Calu3 (cell line): Measurements from ENCODE around the gene COL13A1. TPM values are rescaled to one million over a fixed set of nuclear protein-coding genes. Genes with fewer than 3 reads are reported as not detected.

ENCODE experiments used
- BruUV-seq: library from RNA; stranded (reverse); fragments of 400-500 nt; replicated peaks from 2 replicates; lab custom pipeline; 2021; lab: Mats Ljungman, UMichigan
- CTCF ChIA-PET: fragments of 300-600 bp; sonication (Branson Sonifier 250); formaldehyde crosslinking; loops from one replicate; lab custom pipeline; 2022; ENCODE audit warnings: antibody characterized with exemption; lab: Charles Lee
- DNase-seq: peaks from one replicate; pipeline ENCODE4 v3.0.0; 2022
- H3K27ac Mint-ChIP-seq: one replicate; pipeline ENCODE4 v1.8.0; 2022; ENCODE audit warnings: mixed read lengths; ENCODE audit not compliant: unreplicated experiment
- H3K27me3 Mint-ChIP-seq: one replicate; pipeline ENCODE4 v1.8.0; 2022; ENCODE audit warnings: mixed read lengths; ENCODE audit not compliant: unreplicated experiment
- H3K36me3 Mint-ChIP-seq: one replicate; pipeline ENCODE4 v1.8.0; 2022; ENCODE audit warnings: mild to moderate bottlenecking, moderate library complexity, mixed read lengths; ENCODE audit not compliant: insufficient read depth, unreplicated experiment
- H3K4me1 Mint-ChIP-seq: one replicate; pipeline ENCODE4 v1.8.0; 2022; ENCODE audit warnings: mild to moderate bottlenecking, low read depth, mixed read lengths; ENCODE audit not compliant: unreplicated experiment
- H3K4me3 Mint-ChIP-seq: one replicate; pipeline ENCODE4 v1.8.0; 2022; ENCODE audit warnings: mild to moderate bottlenecking, low read depth, moderate library complexity, mixed read lengths; ENCODE audit not compliant: unreplicated experiment
- H3K9me3 Mint-ChIP-seq: one replicate; pipeline ENCODE4 v1.8.0; 2022; ENCODE audit warnings: low read depth, mixed read lengths; ENCODE audit not compliant: unreplicated experiment
- intact Hi-C: fragments of 100-400 bp; cut with micrococcal nuclease; formaldehyde crosslinking; loops from one replicate; pipeline ENCODE4 v1.10.0; 2022; ENCODE audit not compliant: unreplicated experiment
- total RNA-seq: library from RNA; stranded (reverse); gene quantifications from 2 replicates; pipeline ENCODE4 v1.2.3, GENCODE V29; 2022
- TF ChIP-seq, protein P1 (sequence below): fragments of 200-600 bp; IDR thresholded peaks from one replicate; pipeline ENCODE4 v1.8.0; 2022; ENCODE audit warnings: antibody characterized with exemption; ENCODE audit not compliant: unreplicated experiment

The COL13A1 gene
- total RNA-seq, 1 experiment from 2014 or later, result 0.24 TPM

DNA sequence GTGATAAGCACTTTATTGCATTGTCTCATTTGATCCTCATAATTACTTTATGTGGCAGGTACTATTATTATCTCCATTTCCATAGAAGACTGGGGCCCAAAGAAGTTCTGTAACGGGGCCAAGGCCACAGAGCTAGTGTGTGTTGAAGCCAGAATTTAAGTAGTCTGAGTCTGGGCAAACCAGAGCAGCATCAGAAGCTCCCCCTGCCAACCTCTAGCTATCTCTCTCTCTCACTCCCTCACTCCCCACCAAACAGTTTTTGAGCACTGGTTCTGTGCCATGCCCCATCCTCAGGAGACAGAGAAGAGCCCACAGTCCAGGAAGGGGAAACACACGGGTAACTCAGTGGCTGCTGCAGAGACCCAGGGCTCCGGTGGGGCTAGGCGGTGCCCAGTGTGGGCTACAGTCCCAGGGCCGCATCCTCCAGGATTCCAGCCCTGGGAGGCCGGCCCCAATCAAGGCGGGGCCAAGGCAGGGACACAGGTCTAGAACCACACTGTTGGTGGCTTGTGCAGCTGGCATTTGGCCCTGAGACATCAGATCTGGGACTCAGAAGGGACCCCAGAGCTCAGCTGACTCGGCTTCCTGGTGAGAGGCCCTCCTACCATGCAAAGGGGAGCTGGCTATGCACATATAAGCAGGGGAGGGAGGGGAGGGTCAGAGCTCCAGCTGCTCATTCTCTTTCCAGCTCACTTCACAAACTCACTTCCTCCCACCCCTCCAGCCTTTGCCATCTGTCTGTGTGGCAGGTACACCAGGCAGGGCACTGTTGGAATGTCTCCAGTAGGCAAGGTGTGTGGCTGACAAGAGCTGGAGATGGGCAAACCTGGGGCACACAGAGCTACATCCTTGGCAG is 34.4 kb downstream of the COL13A1 start:
- no peak for DNase-seq
- no peak overlapping the region for H3K4me3 Mint-ChIP-seq
- TF ChIP-seq, protein P1, sequence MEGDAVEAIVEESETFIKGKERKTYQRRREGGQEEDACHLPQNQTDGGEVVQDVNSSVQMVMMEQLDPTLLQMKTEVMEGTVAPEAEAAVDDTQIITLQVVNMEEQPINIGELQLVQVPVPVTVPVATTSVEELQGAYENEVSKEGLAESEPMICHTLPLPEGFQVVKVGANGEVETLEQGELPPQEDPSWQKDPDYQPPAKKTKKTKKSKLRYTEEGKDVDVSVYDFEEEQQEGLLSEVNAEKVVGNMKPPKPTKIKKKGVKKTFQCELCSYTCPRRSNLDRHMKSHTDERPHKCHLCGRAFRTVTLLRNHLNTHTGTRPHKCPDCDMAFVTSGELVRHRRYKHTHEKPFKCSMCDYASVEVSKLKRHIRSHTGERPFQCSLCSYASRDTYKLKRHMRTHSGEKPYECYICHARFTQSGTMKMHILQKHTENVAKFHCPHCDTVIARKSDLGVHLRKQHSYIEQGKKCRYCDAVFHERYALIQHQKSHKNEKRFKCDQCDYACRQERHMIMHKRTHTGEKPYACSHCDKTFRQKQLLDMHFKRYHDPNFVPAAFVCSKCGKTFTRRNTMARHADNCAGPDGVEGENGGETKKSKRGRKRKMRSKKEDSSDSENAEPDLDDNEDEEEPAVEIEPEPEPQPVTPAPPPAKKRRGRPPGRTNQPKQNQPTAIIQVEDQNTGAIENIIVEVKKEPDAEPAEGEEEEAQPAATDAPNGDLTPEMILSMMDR, result no peak
- peaks cover 13% of the 10 kb centered on the region for H3K4me1 Mint-ChIP-seq
- H3K27me3 Mint-ChIP-seq, result peaks cover 79% of the 10 kb centered on the region
- intact Hi-C loops, result no loop called here
- no TSS peak for BruUV-seq
- H3K36me3 Mint-ChIP-seq, result no peaks in the 10 kb centered on the region
- H3K9me3 Mint-ChIP-seq, result no peaks in the 10 kb centered on the region
- no peak overlapping the region for H3K27ac Mint-ChIP-seq
- CTCF ChIA-PET, result interaction anchor here (0.5 to 0.6 kb wide), 3 partner anchors 19 to 334 kb away, joined by 3 to 5 read pairs (median 4); partner anchors contain the start of gene SAR1A

DNA sequence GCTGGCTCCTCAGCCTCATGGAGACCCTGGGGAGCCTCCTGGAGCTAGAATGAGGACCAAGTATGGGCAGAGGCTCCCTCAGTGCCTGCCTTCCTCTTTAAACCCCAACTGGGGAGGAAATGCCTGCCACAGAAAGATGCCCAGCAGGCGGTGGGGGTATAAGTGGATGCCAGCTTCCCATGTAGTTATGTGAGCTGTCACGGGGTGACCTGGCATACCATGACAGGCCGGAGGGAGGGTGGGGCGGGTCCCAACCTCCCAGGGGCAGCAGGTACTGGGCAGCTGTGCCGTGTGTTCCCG is 35.0 kb downstream of the COL13A1 start:
- CTCF ChIA-PET, result no interaction called here
- Mint-ChIP-seq H3K27ac (no peak overlapping the region), H3K4me3 (no peak overlapping the region), H3K4me1 (peaks cover 13% of the 10 kb centered on the region), H3K9me3 (no peaks in the 10 kb centered on the region), H3K36me3 (no peaks in the 10 kb centered on the region), H3K27me3 (peaks cover 79% of the 10 kb centered on the region)
- BruUV-seq, result no TSS peak
- TF ChIP-seq, protein P1, result no peak
- DNase-seq, result no peak
- intact Hi-C loops, result no loop called here

DNA sequence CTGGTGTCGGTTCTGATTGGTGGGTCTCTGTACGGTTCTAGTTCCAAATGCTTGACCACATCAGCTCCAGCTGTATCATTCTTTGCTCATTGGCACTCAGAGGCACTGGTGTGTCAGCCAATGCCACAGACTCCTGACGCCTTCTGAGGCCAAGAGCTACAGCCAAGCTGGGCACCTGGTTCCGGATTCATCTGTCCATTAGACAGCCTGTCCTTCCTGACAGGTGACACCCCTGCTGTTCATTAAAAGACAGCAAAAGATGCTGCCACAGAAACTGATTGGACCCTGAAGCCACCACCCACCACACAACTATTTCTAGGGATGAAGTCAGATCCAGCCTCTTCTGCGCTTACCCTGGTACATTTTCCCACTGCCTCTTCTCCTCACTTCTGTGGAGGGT is 35.6 kb downstream of the COL13A1 start:
- DNase-seq, result no peak
- H3K36me3 Mint-ChIP-seq, result no peaks in the 10 kb centered on the region
- peaks cover 79% of the 10 kb centered on the region for H3K27me3 Mint-ChIP-seq
- intact Hi-C loops, result no loop called here
- TF ChIP-seq, protein P1, result no peak
- H3K27ac Mint-ChIP-seq, result no peak overlapping the region
- no peak overlapping the region for H3K4me3 Mint-ChIP-seq
- H3K9me3 Mint-ChIP-seq, result no peaks in the 10 kb centered on the region
- H3K4me1 Mint-ChIP-seq, result peaks cover 13% of the 10 kb centered on the region
- BruUV-seq, result no TSS peak
- CTCF ChIA-PET, result interaction anchor here (0.6 kb wide), 1 partner anchor 9 kb away, joined by 4 read pairs; no protein-coding TSS in a partner anchor

DNA sequence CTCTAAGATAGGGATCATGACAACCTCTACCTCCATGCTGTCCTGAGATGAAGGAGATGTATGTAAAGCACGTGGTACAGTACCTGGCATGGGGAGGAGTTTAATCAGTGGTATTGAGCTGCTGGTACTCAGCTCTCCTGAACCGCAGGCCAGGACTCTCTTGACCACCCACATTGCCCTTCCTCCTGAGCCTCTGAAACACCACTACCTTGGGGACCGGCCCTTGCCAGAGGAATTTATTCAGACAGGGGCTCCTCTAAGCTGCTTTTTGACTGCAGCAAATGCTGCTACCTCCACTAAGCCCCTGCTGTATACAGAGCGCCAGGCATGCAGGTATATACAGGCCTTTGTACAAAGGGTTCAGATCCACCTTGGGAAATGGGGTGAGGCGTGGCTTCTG is 36.7 kb downstream of the COL13A1 start:
- TF ChIP-seq, protein P1, result no peak
- intact Hi-C loops, result no loop called here
- H3K27me3 Mint-ChIP-seq, result peaks cover 77% of the 10 kb centered on the region
- BruUV-seq, result no TSS peak
- no peak for DNase-seq
- H3K4me3 Mint-ChIP-seq, result no peak overlapping the region
- no peak overlapping the region for H3K27ac Mint-ChIP-seq
- no peaks in the 10 kb centered on the region for H3K9me3 Mint-ChIP-seq
- peaks cover 13% of the 10 kb centered on the region for H3K4me1 Mint-ChIP-seq
- no peaks in the 10 kb centered on the region for H3K36me3 Mint-ChIP-seq
- CTCF ChIA-PET, result interaction anchor here (0.6 kb wide), 1 partner anchor 263 kb away, joined by 4 read pairs; no protein-coding TSS in a partner anchor
